ENCODE results near the gene ZFP30. TPM values are rescaled to one million over a fixed set of nuclear protein-coding genes. Genes with fewer than 3 reads are reported as not detected.

Gene ZFP30
- total and polyA plus RNA-seq, 2 of the 13 experiments (the other 11 are each of a cell fraction or from before 2014, with no cell fraction given), result 3.4 to 19.2 TPM

DNA sequence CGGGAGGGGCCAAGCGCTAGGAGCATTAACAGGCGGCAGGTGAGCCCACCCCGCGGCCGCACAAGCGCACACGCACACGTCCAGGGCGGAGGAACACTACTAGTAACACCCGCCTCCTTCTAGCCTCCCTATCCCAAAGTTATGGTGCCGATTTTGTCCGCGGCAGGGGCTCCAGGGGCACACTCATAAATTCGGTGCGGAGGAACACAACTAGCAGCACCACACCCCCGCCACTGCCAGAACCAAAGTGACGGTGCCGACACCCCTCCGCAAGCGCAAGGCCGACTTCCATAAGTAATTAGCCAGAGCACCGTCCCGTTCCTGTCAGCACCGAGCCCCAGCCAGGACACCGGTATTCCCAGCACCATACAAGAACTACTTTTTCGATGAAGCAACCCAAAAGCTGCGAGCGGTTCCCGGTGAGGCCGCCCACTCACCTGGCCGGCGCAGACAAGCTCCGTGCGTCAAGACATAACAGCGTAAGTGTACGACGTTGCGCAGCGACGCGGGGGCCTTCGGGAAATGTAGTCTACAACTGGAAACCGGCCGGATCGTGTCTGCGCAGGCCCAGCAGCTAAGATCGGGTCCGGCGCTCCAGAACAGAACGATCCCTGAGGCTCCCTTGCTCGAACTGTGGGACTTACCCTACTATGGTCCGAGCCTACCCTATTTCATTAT, 60.8 kb downstream of the ZFP30 start, which contains the start of the genes ZNF540 and ZNF571 (continued):
- TF ChIP-seq, protein P1, sequence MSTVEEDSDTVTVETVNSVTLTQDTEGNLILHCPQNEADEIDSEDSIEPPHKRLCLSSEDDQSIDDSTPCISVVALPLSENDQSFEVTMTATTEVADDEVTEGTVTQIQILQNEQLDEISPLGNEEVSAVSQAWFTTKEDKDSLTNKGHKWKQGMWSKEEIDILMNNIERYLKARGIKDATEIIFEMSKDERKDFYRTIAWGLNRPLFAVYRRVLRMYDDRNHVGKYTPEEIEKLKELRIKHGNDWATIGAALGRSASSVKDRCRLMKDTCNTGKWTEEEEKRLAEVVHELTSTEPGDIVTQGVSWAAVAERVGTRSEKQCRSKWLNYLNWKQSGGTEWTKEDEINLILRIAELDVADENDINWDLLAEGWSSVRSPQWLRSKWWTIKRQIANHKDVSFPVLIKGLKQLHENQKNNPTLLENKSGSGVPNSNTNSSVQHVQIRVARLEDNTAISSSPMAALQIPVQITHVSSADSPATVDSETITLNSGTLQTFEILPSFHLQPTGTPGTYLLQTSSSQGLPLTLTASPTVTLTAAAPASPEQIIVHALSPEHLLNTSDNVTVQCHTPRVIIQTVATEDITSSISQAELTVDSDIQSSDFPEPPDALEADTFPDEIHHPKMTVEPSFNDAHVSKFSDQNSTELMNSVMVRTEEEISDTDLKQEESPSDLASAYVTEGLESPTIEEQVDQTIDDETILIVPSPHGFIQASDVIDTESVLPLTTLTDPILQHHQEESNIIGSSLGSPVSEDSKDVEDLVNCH (CRISPR knock-in tag; IDR thresholded peaks at IDR 0.05), result no peak
- TF ChIP-seq ZIK1 (CRISPR knock-in tag; IDR thresholded peaks at IDR 0.05; ENCODE audit: borderline replicate concordance, low read depth) (0 out of 2 replicates have a peak, but pooled peaks have one; percentile 53), MEIS2 (CRISPR knock-in tag; IDR thresholded peaks at IDR 0.05) (peak; percentile 69; the same call in 1 of the 2 replicates), ZNF746 (CRISPR knock-in tag; IDR thresholded peaks at IDR 0.05) (0 out of 2 replicates have a peak, but pooled peaks have one; percentile 29), KLF11 (CRISPR knock-in tag; IDR thresholded peaks at IDR 0.05) (no peak), JUNB (CRISPR knock-in tag; IDR thresholded peaks at IDR 0.05; ENCODE audit: borderline replicate concordance) (no peak), MBNL3 (CRISPR knock-in tag; conservative IDR thresholded peaks at IDR 0.05) (no peak), RFX5 (IDR thresholded peaks at IDR 0.05; ENCODE audit: low read depth, low read length) (no peak), PHF5A (CRISPR knock-in tag; IDR thresholded peaks at IDR 0.05; ENCODE audit: low read depth, unreplicated experiment) (no peak), GATAD2A (CRISPR knock-in tag; IDR thresholded peaks at IDR 0.05) (0 out of 2 replicates have a peak, but pooled peaks have one; percentile 2), NCOA2 (CRISPR knock-in tag; IDR thresholded peaks at IDR 0.05) (no peak; the same call in 1 of the 2 replicates), DPF2 (CRISPR knock-in tag; IDR thresholded peaks at IDR 0.05; ENCODE audit: borderline replicate concordance, low read depth) (no peak), NBN (conservative IDR thresholded peaks at IDR 0.05) (no peak), ZNF383 (CRISPR knock-in tag; IDR thresholded peaks at IDR 0.05; ENCODE audit: borderline replicate concordance) (no peak), ZNF3 (CRISPR knock-in tag; IDR thresholded peaks at IDR 0.05) (no peak), HNF4G (IDR thresholded peaks at IDR 0.05; ENCODE audit: borderline replicate concordance, low read depth, low read length) (no peak), HNF4G (CRISPR knock-in tag; IDR thresholded peaks at IDR 0.05; ENCODE audit: borderline replicate concordance, low read depth) (no peak), HIVEP1 (CRISPR knock-in tag; IDR thresholded peaks at IDR 0.05) (no peak), MEF2D (CRISPR knock-in tag; IDR thresholded peaks at IDR 0.05) (no peak; the same call in 1 of the 2 replicates), MZF1 (CRISPR knock-in tag; IDR thresholded peaks at IDR 0.05; ENCODE audit: borderline replicate concordance) (no peak), SALL1 (CRISPR knock-in tag; IDR thresholded peaks at IDR 0.05) (peak; percentile 43; the same call in 1 of the 2 replicates), CCDC6 (CRISPR knock-in tag; IDR thresholded peaks at IDR 0.05) (no peak), ZNF468 (CRISPR knock-in tag; IDR thresholded peaks at IDR 0.05) (no peak)
- TF ChIP-seq, protein P2, sequence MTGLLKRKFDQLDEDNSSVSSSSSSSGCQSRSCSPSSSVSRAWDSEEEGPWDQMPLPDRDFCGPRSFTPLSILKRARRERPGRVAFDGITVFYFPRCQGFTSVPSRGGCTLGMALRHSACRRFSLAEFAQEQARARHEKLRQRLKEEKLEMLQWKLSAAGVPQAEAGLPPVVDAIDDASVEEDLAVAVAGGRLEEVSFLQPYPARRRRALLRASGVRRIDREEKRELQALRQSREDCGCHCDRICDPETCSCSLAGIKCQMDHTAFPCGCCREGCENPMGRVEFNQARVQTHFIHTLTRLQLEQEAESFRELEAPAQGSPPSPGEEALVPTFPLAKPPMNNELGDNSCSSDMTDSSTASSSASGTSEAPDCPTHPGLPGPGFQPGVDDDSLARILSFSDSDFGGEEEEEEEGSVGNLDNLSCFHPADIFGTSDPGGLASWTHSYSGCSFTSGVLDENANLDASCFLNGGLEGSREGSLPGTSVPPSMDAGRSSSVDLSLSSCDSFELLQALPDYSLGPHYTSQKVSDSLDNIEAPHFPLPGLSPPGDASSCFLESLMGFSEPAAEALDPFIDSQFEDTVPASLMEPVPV (CRISPR knock-in tag; IDR thresholded peaks at IDR 0.05), result peak; percentile 67; the same call in 1 of the 2 replicates
- TF ChIP-seq, protein P3, sequence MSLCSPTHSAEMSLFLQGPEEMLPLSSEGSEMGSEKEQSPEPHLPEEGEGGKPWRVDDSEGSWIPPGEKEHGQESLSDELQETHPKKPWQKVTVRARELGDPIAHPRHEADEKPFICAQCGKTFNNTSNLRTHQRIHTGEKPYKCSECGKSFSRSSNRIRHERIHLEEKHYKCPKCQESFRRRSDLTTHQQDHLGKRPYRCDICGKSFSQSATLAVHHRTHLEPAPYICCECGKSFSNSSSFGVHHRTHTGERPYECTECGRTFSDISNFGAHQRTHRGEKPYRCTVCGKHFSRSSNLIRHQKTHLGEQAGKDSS (CRISPR knock-in tag; IDR thresholded peaks at IDR 0.05; ENCODE audit: borderline replicate concordance, low read depth), result no peak
- TF ChIP-seq, protein P4, sequence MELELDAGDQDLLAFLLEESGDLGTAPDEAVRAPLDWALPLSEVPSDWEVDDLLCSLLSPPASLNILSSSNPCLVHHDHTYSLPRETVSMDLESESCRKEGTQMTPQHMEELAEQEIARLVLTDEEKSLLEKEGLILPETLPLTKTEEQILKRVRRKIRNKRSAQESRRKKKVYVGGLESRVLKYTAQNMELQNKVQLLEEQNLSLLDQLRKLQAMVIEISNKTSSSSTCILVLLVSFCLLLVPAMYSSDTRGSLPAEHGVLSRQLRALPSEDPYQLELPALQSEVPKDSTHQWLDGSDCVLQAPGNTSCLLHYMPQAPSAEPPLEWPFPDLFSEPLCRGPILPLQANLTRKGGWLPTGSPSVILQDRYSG (CRISPR knock-in tag; IDR thresholded peaks at IDR 0.05), result no peak
